H1 (cell line): ENCODE data around the gene ZFAND3. TPM values are rescaled to one million over a fixed set of nuclear protein-coding genes. Genes with fewer than 3 reads are reported as not detected.

Experiments
- EZH2 ChIP-seq: fragments of 200-600 bp; sonication (generic); IDR thresholded peaks from 2 replicates; pipeline ENCODE4 v1.7.1; 2012; ENCODE audit warnings: low read depth, mild to moderate bottlenecking, moderate library complexity, low read length, inconsistent platforms; ENCODE audit not compliant: severe bottlenecking
- GABPA ChIP-seq: IDR thresholded peaks from 2 replicates; pipeline ENCODE4 v1.6.1; 2011; ENCODE audit warnings: mild to moderate bottlenecking, low read length, moderate library complexity, borderline replicate concordance; ENCODE audit not compliant: insufficient read depth
- JUND ChIP-seq: IDR thresholded peaks from 2 replicates; pipeline ENCODE4 v1.6.1; 2011; ENCODE audit warnings: mild to moderate bottlenecking, improper control_type of control experiment, low read length
- KDM4A ChIP-seq: IDR thresholded peaks from one replicate; pipeline ENCODE4 v1.7.1; 2012; ENCODE audit warnings: low read depth, mild to moderate bottlenecking, moderate library complexity, low read length, inconsistent platforms; ENCODE audit not compliant: severe bottlenecking
- POLR2A ChIP-seq, 2 experiments: IDR thresholded peaks; 1 replicate in 1 of 2; 2 replicates in 1 of 2; pipeline ENCODE4 v1.6.1; 2011; ENCODE audit warnings: low read depth in 2 of 2, low read length in 2 of 2, mild to moderate bottlenecking in 2 of 2; ENCODE audit errors: control extremely low read depth in 1 of 2
- SP1 ChIP-seq: IDR thresholded peaks from 2 replicates; pipeline ENCODE4 v1.6.1; 2011; ENCODE audit warnings: low read depth, low read length
- SP2 ChIP-seq: IDR thresholded peaks from 2 replicates; pipeline ENCODE4 v1.6.1; 2012; ENCODE audit warnings: mild to moderate bottlenecking, low read length, inconsistent platforms
- TBP ChIP-seq: IDR thresholded peaks from 2 replicates; pipeline ENCODE4 v1.6.1; 2011; ENCODE audit warnings: low read depth, low read length, improper control_type of control experiment
- polyA plus RNA-seq, 7 experiments: library from polyadenylated mRNA; depleted of rRNA in 3 of 7; stranded (reverse) in 5 of 7; unstranded in 2 of 7; fragments of >200 nt in 5 of 7; fragments of 200-250 nt in 2 of 7; gene quantifications; 1 replicate in 5 of 7; 2 replicates in 1 of 7; 4 replicates in 1 of 7; pipeline versions ENCODE4 v1.2.1 to v1.2.3, GENCODE V29; 2011 to 2013; ENCODE audit warnings: missing spikeins in 2 of 7, mixed read lengths in 2 of 7
- total RNA-seq: library from RNA; stranded (reverse); fragmentation: NEBNext Ultra II Directional; extraction: Animal tissue kit (Norgen Biotek cat#: 25700); gene quantifications from 2 replicates; pipeline ENCODE4 v1.2.1, GENCODE V29; 2021

ZFAND3 gene
- total and polyA plus RNA-seq, 2 of the 8 experiments (the other 6 are each of a cell fraction or from before 2014, with no cell fraction given), result 13.0 to 51.3 TPM

GRCh38 chr6:38137608-38138265 is 318.2 kb downstream of the ZFAND3 start (continued):
- TF ChIP-seq SP1, result 0 out of 2 replicates have a peak, but pooled peaks have one; percentile 5
- TF ChIP-seq SP2, result no peak
- no peak for TF ChIP-seq KDM4A
- TF ChIP-seq TBP, result no peak
- TF ChIP-seq EZH2, result no peak
- no peak for TF ChIP-seq GABPA
- peak in 1 of 2 experiments; percentile 46; a peak in 1 of 3 replicates for TF ChIP-seq POLR2A (IDR thresholded peaks at IDR 0.05; ENCODE audit: control extremely low read depth in 1 of 2, low read depth in 2 of 2, low read length in 2 of 2)
- no peak for TF ChIP-seq JUND
